Heart right ventricle (tissue), 16 donors: ENCODE data around the gene NDUFAF4. TPM values are rescaled to one million over a fixed set of nuclear protein-coding genes. Genes with fewer than 3 reads are reported as not detected.

Experiments used
- ATAC-seq, 8 donors: fragments of 200-7000 bp; cut with Tn5 transposase; one replicate each; pipeline ENCODE4 v1.9.1; 2020; ENCODE audit warnings: mild to moderate bottlenecking in 8 of 8, moderate library complexity in 8 of 8, moderate number of reproducible peaks in 1 of 8
- DNase-seq, 2 donors: peaks; one replicate each; pipeline ENCODE4 v3.0.0-alpha.2; 2020
- H3K27ac ChIP-seq, 10 donors: fragments of 200-600 bp; sonication (generic) in 2 of 10; one replicate each; pipeline versions ENCODE4 v1.5.0 to v1.8.0; 2020 to 2022; ENCODE audit warnings: mild to moderate bottlenecking in 3 of 10
- H3K27me3 ChIP-seq, 7 donors: fragments of 200-600 bp; one replicate each; pipeline ENCODE4 v1.8.0; 2021 to 2022; ENCODE audit warnings: mild to moderate bottlenecking in 2 of 7
- H3K36me3 ChIP-seq, 9 donors: fragments of 200-600 bp; sonication (generic) in 1 of 9; one replicate each; pipeline versions ENCODE4 v1.5.0 to v1.8.0; 2020 to 2022; ENCODE audit warnings: mild to moderate bottlenecking in 2 of 9
- H3K4me1 ChIP-seq, 9 donors: fragments of 200-600 bp; sonication (generic) in 1 of 9; one replicate each; pipeline versions ENCODE4 v1.5.0 to v1.8.0; 2020 to 2022; ENCODE audit warnings: mild to moderate bottlenecking in 4 of 9
- H3K4me3 ChIP-seq, 10 donors: fragments of 200-600 bp; sonication (generic) in 2 of 10; one replicate each; pipeline versions ENCODE4 v1.5.0 to v1.8.0; 2020 to 2022; ENCODE audit warnings: mild to moderate bottlenecking in 7 of 10, moderate library complexity in 2 of 10
- H3K9me3 ChIP-seq, 11 donors: fragments of 200-600 bp in 10 of 11; sonication (generic) in 2 of 11; one replicate each; pipeline versions ENCODE4 v1.5.0 to v1.8.0; 2013 to 2022; ENCODE audit warnings: mild to moderate bottlenecking in 2 of 11, control low read depth in 1 of 11, moderate library complexity in 1 of 11
- CTCF ChIP-seq, 9 donors: fragments of 200-600 bp; sonication (generic) in 2 of 9; IDR thresholded peaks; one replicate each; pipeline versions ENCODE4 v1.5.0 to v1.8.0; 2021 to 2022; ENCODE audit warnings: antibody characterized with exemption in 9 of 9, mild to moderate bottlenecking in 5 of 9, moderate library complexity in 1 of 9
- WGBS, 2 donors: extraction: QIAGEN DNeasy Blood & Tissue Kit; methylation state at CpG; one replicate each; pipeline ENCODE4 v1.1.7; 2013; ENCODE audit warnings: inconsistent platforms in 1 of 2; 5-methylcytosine and 5-hydroxymethylcytosine counted together
- intact Hi-C, 10 donors: fragments of 100-400 bp; cut with DNase I; formaldehyde crosslinking; loops; one replicate each; pipeline versions ENCODE4 v1.11.1 to v1.14.2; 2022
- polyA plus RNA-seq, 2 donors: library from polyadenylated mRNA; stranded (reverse); fragments of 200-250 nt; gene quantifications; one replicate each; pipeline ENCODE4 v1.2.3, GENCODE V29; 2013
- total RNA-seq, 10 donors: library from RNA; stranded (reverse); fragmentation: NEBNext Ultra II Directional in 3 of 10; extraction: Animal tissue kit (Norgen Biotek cat#: 25700) in 3 of 10; gene quantifications; one replicate each; pipeline versions ENCODE4 v1.2.1 to v1.2.4, GENCODE V29; 2021 to 2023
- donor health status: Arrhythmogenic right ventricular cardiomyopathy.
- donor health status: ischemic (EF 13 %, LVEDD 7.1; RV severe dilation, severe dysfunction).
- donor health status: healthy with polysubstance abuse.
- donor health status: DM: no; HTN: yes; CAD: no.
- donor health status: DM: no; HTN: no; CAD: no.
- donor health status: ischemic (EF 25% LVEDD 6.9; RV normal size, moderate dysfunction).
- donor health status: ischemic (EF 25% LVEDD 5.7; RV mildly dilated, moderate dysfunction).
- donor health status: healthy.
- donor health status: DM: yes; HTN: yes; CAD: no.
- donor health status: Ischemic cardiomyopathy.
- donor health status: ischemic (EF 35%, LVEDD 5.7; RV mildly dilated, moderate dysfunction).
- donor health status: nonischemic (EF 11% LVEDD 7.7; RV severe dilation, severe dysfunction).
- donor health status: DM: yes; HTN: yes; CAD: no.
- donor health status: PGD.
- donor health status: ischemic (EF 29% LVEDD 5.4; RV normal size, mild dysfunction).
- donor health status: nonischemic (EF 23%, LVEDD 6.1; RV moderate dilation, normal function).

The NDUFAF4 gene
- total and polyA plus RNA-seq, 12 donors, result 50.3 to 122 (median 98.9) TPM

GRCh38 chr6:96876886-96877545 lies 20.7 kb downstream of the NDUFAF4 start:
- Histone ChIP-seq H3K27ac (no peak overlapping the region), H3K9me3 (no peaks in the 10 kb centered on the region), H3K27me3 (no peaks in the 10 kb centered on the region), H3K4me1 (no peaks in the 10 kb centered on the region), H3K36me3 (no peaks in the 10 kb centered on the region), H3K4me3 (no peak overlapping the region)
- ATAC-seq (no peak), DNase-seq (no peak)
- 90 to 91% methylated on average over 9 of the region's 9 CpGs for WGBS, 2 donors
- intact Hi-C loops, result no loop called here
- no peak for TF ChIP-seq CTCF (IDR thresholded peaks at IDR 0.05)

- DNase-seq (no peak), ATAC-seq (no peak)
- H3K4me1 ChIP-seq, result no peaks in the 10 kb centered on the region
- no peak overlapping the region for H3K27ac ChIP-seq
- no peaks in the 10 kb centered on the region for H3K36me3 ChIP-seq
- TF ChIP-seq CTCF (IDR thresholded peaks at IDR 0.05), result no peak
- no peaks in the 10 kb centered on the region for H3K27me3 ChIP-seq
- H3K9me3 ChIP-seq, result no peaks in the 10 kb centered on the region
- H3K4me3 ChIP-seq, result no peak overlapping the region
- intact Hi-C loops, result no loop called here
- WGBS, 2 donors, result 74 to 82% methylated on average over 1 of the region's 1 CpG
Observed at GRCh38 chr6:96872976-96873375, 24.7 kb downstream of the NDUFAF4 start.

- TF ChIP-seq CTCF (IDR thresholded peaks at IDR 0.05), result no peak
- WGBS, 2 donors, result 82 to 90% methylated on average over 3 of the region's 3 CpGs
- H3K27me3 ChIP-seq, result peaks cover 0 to 17% (median 0%) of the 10 kb centered on the region in 7 donors
- no peaks in the 10 kb centered on the region for H3K4me1 ChIP-seq
- intact Hi-C loops, result no loop called here
- ATAC-seq (no peak), DNase-seq (no peak)
- no peaks in the 10 kb centered on the region for H3K36me3 ChIP-seq
- H3K9me3 ChIP-seq, result no peaks in the 10 kb centered on the region
- H3K4me3 ChIP-seq, result no peak overlapping the region
- H3K27ac ChIP-seq, result no peak overlapping the region
Observed at GRCh38 chr6:96865055-96865405, 32.7 kb downstream of the NDUFAF4 start.

GRCh38 chr6:96864216-96865054 lies 33.3 kb downstream of the NDUFAF4 start:
- DNase-seq (no peak), ATAC-seq (no peak)
- Histone ChIP-seq H3K27ac (no peak overlapping the region), H3K27me3 (peaks cover 0 to 17% (median 0%) of the 10 kb centered on the region in 7 donors), H3K9me3 (no peaks in the 10 kb centered on the region), H3K36me3 (no peaks in the 10 kb centered on the region), H3K4me1 (no peaks in the 10 kb centered on the region), H3K4me3 (no peak overlapping the region)
- intact Hi-C loops, result no loop called here
- 85 to 87% methylated on average over 3 of the region's 3 CpGs for WGBS, 2 donors
- TF ChIP-seq CTCF (IDR thresholded peaks at IDR 0.05), result no peak
